ENCODE results near the gene PSMC3IP. TPM values are rescaled to one million over a fixed set of nuclear protein-coding genes. Genes with fewer than 3 reads are reported as not detected.
"Not testable (repeated sequence)": the region's sequence is repeated elsewhere in the genome, so short reads cannot be mapped to it uniquely, and the experiment has no call there.

Gene PSMC3IP
- total and polyA plus RNA-seq, 4 donors = 0.58 to 3.0 (median 1.1) TPM

GRCh38 chr17:42560246-42560645 lies 17.3 kb downstream of the PSMC3IP start:
- Histone ChIP-seq H3K27ac (ENCODE audit: low read depth in 1 of 2, low read length in 2 of 2) (no peak overlapping the region), H3K36me3 (ENCODE audit: control insufficient read depth in 4 of 4, insufficient read depth in 3 of 4, low read depth in 1 of 4, low read length in 3 of 4) (peaks cover 0 to 3% (median 0%) of the 10 kb centered on the region in 4 donors), H3K9ac (ENCODE audit: low read depth in 1 of 2, low read length in 2 of 2) (no peak overlapping the region), H3K27me3 (ENCODE audit: control insufficient read depth in 4 of 4, insufficient read depth in 4 of 4, low read length in 3 of 4) (no peaks in the 10 kb centered on the region), H3K9me3 (ENCODE audit: control insufficient read depth in 4 of 4, low read length in 3 of 4) (no peaks in the 10 kb centered on the region), H3K4me1 (ENCODE audit: control insufficient read depth in 4 of 4, insufficient read depth in 4 of 4, low read length in 3 of 4) (peaks cover 10 to 41% (median 34%) of the 10 kb centered on the region in 4 donors), H3K4me3 (ENCODE audit: low read depth in 1 of 3, low read length in 3 of 3) (no peak overlapping the region)
- DNase-seq (ENCODE audit: low spot score) = no peak
- TF ChIP-seq MAX (IDR thresholded peaks at IDR 0.05) (no peak), NR2F2 (IDR thresholded peaks at IDR 0.05) (no peak), FOXA1 (IDR thresholded peaks at IDR 0.05) (no peak), ATF3 (IDR thresholded peaks at IDR 0.05) (no peak), ZBTB33 (IDR thresholded peaks at IDR 0.05) (no peak), REST (IDR thresholded peaks at IDR 0.05) (no peak), RXRA (IDR thresholded peaks at IDR 0.05) (no peak), JUND (IDR thresholded peaks at IDR 0.05) (no peak), TAF1 (conservative IDR thresholded peaks at IDR 0.05) (no peak), RAD21 (IDR thresholded peaks at IDR 0.05) (no peak), HNF4G (IDR thresholded peaks at IDR 0.05) (no peak), EGR1 (IDR thresholded peaks at IDR 0.05; ENCODE audit: low read depth in 2 of 2) (no peak), HNF4A (conservative IDR thresholded peaks at IDR 0.05) (no peak), FOXA2 (IDR thresholded peaks at IDR 0.05) (no peak), YY1 (IDR thresholded peaks at IDR 0.05) (no peak), CTCF (IDR thresholded peaks at IDR 0.05; ENCODE audit: low read depth, low read length, missing input control) (no peak), SP1 (IDR thresholded peaks at IDR 0.05) (no peak)
- WGBS = 92% methylated on average over 3 of the region's 3 CpGs

- Histone ChIP-seq H3K4me3 (ENCODE audit: low read depth in 1 of 3, low read length in 3 of 3) (no peak overlapping the region), H3K9ac (ENCODE audit: low read depth in 1 of 2, low read length in 2 of 2) (no peak overlapping the region), H3K4me1 (ENCODE audit: control insufficient read depth in 4 of 4, insufficient read depth in 4 of 4, low read length in 3 of 4) (peaks cover 4 to 34% (median 25%) of the 10 kb centered on the region in 4 donors), H3K27ac (ENCODE audit: low read depth in 1 of 2, low read length in 2 of 2) (no peak overlapping the region), H3K36me3 (ENCODE audit: control insufficient read depth in 4 of 4, insufficient read depth in 3 of 4, low read depth in 1 of 4, low read length in 3 of 4) (no peaks in the 10 kb centered on the region), H3K27me3 (ENCODE audit: control insufficient read depth in 4 of 4, insufficient read depth in 4 of 4, low read length in 3 of 4) (no peaks in the 10 kb centered on the region), H3K9me3 (ENCODE audit: control insufficient read depth in 4 of 4, low read length in 3 of 4) (no peaks in the 10 kb centered on the region)
- DNase-seq (ENCODE audit: low spot score) = no peak
- WGBS = 89% methylated on average over 6 of the region's 6 CpGs
- TF ChIP-seq FOXA1 (IDR thresholded peaks at IDR 0.05) (no peak), SP1 (IDR thresholded peaks at IDR 0.05) (no peak), NR2F2 (IDR thresholded peaks at IDR 0.05) (no peak), GABPA (IDR thresholded peaks at IDR 0.05 in 1 of 2, conservative IDR thresholded peaks at IDR 0.05 in 1 of 2) (no peak), EGR1 (IDR thresholded peaks at IDR 0.05; ENCODE audit: low read depth in 2 of 2) (no peak), MAX (IDR thresholded peaks at IDR 0.05) (no peak)
These were observed 18.5 kb downstream of the PSMC3IP start for GRCh38 chr17:42559075-42559474.

- 72% methylated on average over 5 of the region's 5 CpGs for WGBS
- not testable (repeated sequence) for H3K36me3 ChIP-seq (ENCODE audit: control insufficient read depth in 4 of 4, insufficient read depth in 3 of 4, low read depth in 1 of 4, low read length in 3 of 4); H3K9ac ChIP-seq (ENCODE audit: low read depth in 1 of 2, low read length in 2 of 2); DNase-seq (ENCODE audit: low spot score); H3K27me3 ChIP-seq (ENCODE audit: control insufficient read depth in 4 of 4, insufficient read depth in 4 of 4, low read length in 3 of 4); H3K27ac ChIP-seq (ENCODE audit: low read depth in 1 of 2, low read length in 2 of 2); H3K9me3 ChIP-seq (ENCODE audit: control insufficient read depth in 4 of 4, low read length in 3 of 4); H3K4me3 ChIP-seq (ENCODE audit: low read depth in 1 of 3, low read length in 3 of 3)
- H3K4me1 ChIP-seq (ENCODE audit: control insufficient read depth in 4 of 4, insufficient read depth in 4 of 4, low read length in 3 of 4) = peaks cover 0 to 20% (median 11%) of the 10 kb centered on the region in 4 donors
These were observed 21.4 kb downstream of the PSMC3IP start for GRCh38 chr17:42555961-42556617.
